BJ (cell line): ENCODE data around the gene HIRIP3. TPM values are rescaled to one million over a fixed set of nuclear protein-coding genes. Genes with fewer than 3 reads are reported as not detected.
"Not testable (repeated sequence)": the region's sequence is repeated elsewhere in the genome, so short reads cannot be mapped to it uniquely, and the experiment has no call there.

Experiments used
- CTCF ChIA-PET: fragments of 350-600 bp; formaldehyde crosslinking; extraction: SDS; loops from one replicate; lab custom pipeline; 2021; ENCODE audit warnings: antibody characterized with exemption, inconsistent platforms; lab: Yijun Ruan, JAX
- POLR2A ChIA-PET: fragments of 300-600 bp; sonication (Branson Sonifier 250); formaldehyde crosslinking; extraction: SDS; loops from one replicate; lab custom pipeline; 2021; ENCODE audit warnings: antibody characterized with exemption; lab: Charles Lee
- DNase-seq: peaks from one replicate; pipeline ENCODE4 v3.0.0-alpha.2; 2011; ENCODE audit warnings: low read depth
- H3K27me3 ChIP-seq: 2 replicates; pipeline ENCODE4 v1.6.0; 2011; ENCODE audit warnings: low read length; ENCODE audit not compliant: control insufficient read depth, insufficient read depth
- H3K36me3 ChIP-seq: 2 replicates; pipeline ENCODE4 v1.5.1; 2011; ENCODE audit warnings: low read length; ENCODE audit not compliant: control insufficient read depth, insufficient read depth
- H3K4me3 ChIP-seq: 2 replicates; pipeline ENCODE4 v1.5.1; 2011; ENCODE audit warnings: low read depth, mild to moderate bottlenecking, control low read depth, low read length
- CTCF ChIP-seq: IDR thresholded peaks from 2 replicates; pipeline ENCODE4 v1.5.1; 2011; ENCODE audit warnings: low read depth, mild to moderate bottlenecking, control low read depth, inconsistent platforms, low read length, moderate library complexity; ENCODE audit not compliant: insufficient read depth
- polyA plus RNA-seq: library from polyadenylated mRNA; depleted of rRNA; stranded (reverse); fragments of >200 nt; gene quantifications from 2 replicates; pipeline ENCODE4 v1.2.3, GENCODE V29; 2011

Gene HIRIP3
- polyA plus RNA-seq, 1 experiment: 9.6 TPM

GRCh38 chr16:30024451-30024850 lies 29.0 kb upstream of the HIRIP3 start:
- no peaks in the 10 kb centered on the region for H3K36me3 ChIP-seq
- ChIA-PET CTCF (no interaction called here), POLR2A (no interaction called here)
- DNase-seq: no peak
- no peak for TF ChIP-seq CTCF
- no peak overlapping the region for H3K4me3 ChIP-seq
- peaks cover 20% of the 10 kb centered on the region for H3K27me3 ChIP-seq

- POLR2A ChIA-PET: no interaction called here
- H3K27me3 ChIP-seq: peaks cover 15% of the 10 kb centered on the region
- no peak for TF ChIP-seq CTCF
- no peak overlapping the region for H3K4me3 ChIP-seq
- DNase-seq: no peak
- no peaks in the 10 kb centered on the region for H3K36me3 ChIP-seq
- CTCF ChIA-PET: interaction anchor here (1.4 to 1.5 kb wide), 2 partner anchors 8 to 18 kb away, joined by 4 to 11 read pairs; partner anchors contain the start of gene TLCD3B
Measured at GRCh38 chr16:30023586-30023985, 28.2 kb upstream of the HIRIP3 start.

DNA sequence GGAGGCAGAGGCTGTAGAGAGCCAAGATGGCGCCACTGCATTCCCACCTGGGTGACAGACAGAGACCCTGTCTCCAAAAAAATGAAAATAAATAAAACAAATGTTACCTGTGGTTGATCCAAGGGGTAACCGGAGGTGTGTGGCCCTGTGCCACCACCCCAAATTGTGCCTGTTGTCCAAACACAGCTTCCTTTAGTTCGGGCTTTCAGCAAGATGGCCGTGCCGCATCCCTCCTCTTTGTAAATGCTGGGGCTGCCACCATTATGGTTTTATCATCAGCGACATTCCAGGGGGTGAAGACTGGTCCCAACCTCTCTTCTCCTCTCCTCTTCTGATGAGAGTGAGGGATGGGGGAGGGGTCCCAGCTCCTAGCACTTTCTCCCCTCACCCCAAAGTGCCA lies 27.5 kb upstream of the HIRIP3 start, which contains the start of gene C16orf92:
Gene C16orf92, plus strand, starts transcription at position 312 of the 400 bp plus-strand sequence. CDS start 143 bp downstream, outside the sequence.
- Histone ChIP-seq H3K36me3 (no peaks in the 10 kb centered on the region), H3K4me3 (no peak within 1 kb of the TSS), H3K27me3 (peaks cover 8% of the 10 kb centered on the region)
- ChIA-PET CTCF (interaction anchor here (0.9 to 1.6 kb wide), 9 partner anchors 9 to 326 kb away, joined by 3 to 11 read pairs (median 3); partner anchors contain the start of gene TLCD3B), POLR2A (no interaction called here)
- DNase-seq: no peak
- TF ChIP-seq CTCF: no peak

- Histone ChIP-seq H3K27me3 (peaks cover 2% of the 10 kb centered on the region; the same call in 1 of the 2 replicates), H3K4me3 (no peak overlapping the region), H3K36me3 (no peaks in the 10 kb centered on the region)
- TF ChIP-seq CTCF: no peak
- ChIA-PET CTCF (interaction anchor here (1.2 to 1.8 kb wide), 2 partner anchors 13 to 14 kb away, joined by 3 to 6 read pairs; no protein-coding TSS in a partner anchor), POLR2A (no interaction called here)
- no peak for DNase-seq
Measured at GRCh38 chr16:30018731-30019158, 23.3 kb upstream of the HIRIP3 start.

DNA sequence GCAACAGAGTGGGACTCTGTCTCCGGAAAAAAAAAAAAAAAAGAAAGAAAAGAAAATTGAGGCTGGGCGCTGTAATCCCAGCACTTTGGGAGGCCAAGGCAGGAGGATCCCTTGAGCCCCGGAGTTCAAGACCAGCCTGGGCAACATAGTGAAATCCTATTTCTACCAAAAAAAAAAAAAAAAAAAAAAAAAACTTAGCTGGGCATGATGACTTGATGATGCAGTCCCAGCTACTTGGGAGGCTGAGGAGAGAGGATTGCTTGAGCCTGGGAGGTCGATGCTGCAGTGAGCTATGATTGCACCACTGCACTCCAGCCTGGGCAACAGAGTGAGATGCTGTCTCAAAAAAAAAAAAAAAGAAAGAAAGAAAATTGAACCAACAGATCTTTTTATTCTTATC lies 22.5 kb upstream of the HIRIP3 start:
- POLR2A ChIA-PET, H3K27me3 ChIP-seq, H3K36me3 ChIP-seq, DNase-seq, H3K4me3 ChIP-seq: not testable (repeated sequence)
- CTCF ChIA-PET: interaction anchor here (0.9 to 1.8 kb wide), 4 partner anchors 10 to 156 kb away, joined by 3 to 6 read pairs (median 4); no protein-coding TSS in a partner anchor

- POLR2A ChIA-PET: no interaction called here
- Histone ChIP-seq H3K27me3 (no peaks in the 10 kb centered on the region), H3K4me3 (no peak overlapping the region), H3K36me3 (no peaks in the 10 kb centered on the region)
- no peak for DNase-seq
- CTCF ChIA-PET: interaction anchor here (0.9 to 1.7 kb wide), 3 partner anchors 11 to 155 kb away, joined by 3 to 4 read pairs (median 4); no protein-coding TSS in a partner anchor
- no peak for TF ChIP-seq CTCF
Measured at GRCh38 chr16:30017277-30017656, 21.9 kb upstream of the HIRIP3 start.
